ENCODE measurements around the gene ZFYVE16. TPM values are rescaled to one million over a fixed set of nuclear protein-coding genes. Genes with fewer than 3 reads are reported as not detected.
"Not testable (repeated sequence)": the region's sequence is repeated elsewhere in the genome, so short reads cannot be mapped to it uniquely, and the experiment has no call there.

Gene ZFYVE16
- total RNA-seq, 1 donor from 2014 or later, result 24.4 TPM

DNA sequence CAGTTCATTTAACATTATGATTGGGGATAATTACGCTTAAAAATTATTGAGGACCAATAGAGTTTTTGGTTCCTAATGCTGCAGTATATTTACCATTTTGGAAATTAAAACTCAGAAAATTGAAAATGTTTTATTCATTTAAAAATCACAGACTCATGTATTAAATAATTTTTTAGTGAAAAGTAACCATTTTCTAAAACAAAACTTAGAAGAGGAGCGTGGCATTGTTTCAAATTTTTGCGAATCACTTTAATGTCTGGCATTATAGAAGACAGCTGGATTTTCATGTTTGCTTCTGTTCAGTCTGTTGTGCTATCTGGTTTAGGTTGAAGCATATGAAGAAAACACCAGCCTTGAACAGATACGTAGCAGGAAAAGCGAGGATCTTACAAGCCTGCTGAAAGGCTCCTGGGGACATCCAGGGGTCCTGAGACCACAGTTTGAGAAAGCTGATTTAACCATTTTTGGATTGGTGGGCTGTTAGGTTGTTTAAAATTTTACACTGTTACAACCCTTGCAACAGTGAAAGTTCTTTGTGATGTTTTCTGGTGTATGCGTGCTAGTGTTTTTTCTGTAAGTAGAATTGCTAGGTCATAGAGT lies 1.6 kb downstream of the ZFYVE16 start:
- DNase-seq (ENCODE audit: extremely low read depth, low read depth, low spot score), result no peak

DNA sequence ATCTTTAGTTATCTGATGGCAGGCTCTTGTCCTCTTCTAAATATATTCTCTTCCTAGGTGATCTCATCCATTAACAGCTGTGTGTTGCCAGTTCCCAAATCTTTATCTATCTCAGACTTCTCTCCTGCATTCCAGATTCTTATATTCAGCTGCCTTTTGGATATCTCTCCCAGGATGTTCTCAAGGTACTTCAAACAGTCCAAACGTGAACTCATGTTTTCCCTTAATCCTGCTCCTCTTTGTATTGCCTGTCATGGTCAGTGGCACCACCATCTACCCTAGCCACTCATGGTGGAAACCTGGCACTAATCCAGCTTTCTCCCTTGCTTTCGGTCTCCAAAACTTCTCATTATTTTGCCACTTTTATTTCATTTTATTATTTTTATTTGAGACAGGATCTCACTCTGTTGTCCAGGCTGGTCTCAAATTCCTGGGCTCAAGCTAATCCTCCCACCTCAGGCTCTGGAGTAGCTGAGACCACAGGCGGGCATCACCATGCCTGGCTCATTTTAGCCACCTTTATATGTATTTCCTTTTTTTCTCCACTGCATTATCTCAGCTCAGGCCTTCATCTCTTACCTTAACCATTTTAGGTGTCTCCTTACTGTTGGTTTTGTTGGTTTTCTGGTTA lies 3.8 kb downstream of the ZFYVE16 start:
- DNase-seq (ENCODE audit: extremely low read depth, low read depth, low spot score), result no peak

DNA sequence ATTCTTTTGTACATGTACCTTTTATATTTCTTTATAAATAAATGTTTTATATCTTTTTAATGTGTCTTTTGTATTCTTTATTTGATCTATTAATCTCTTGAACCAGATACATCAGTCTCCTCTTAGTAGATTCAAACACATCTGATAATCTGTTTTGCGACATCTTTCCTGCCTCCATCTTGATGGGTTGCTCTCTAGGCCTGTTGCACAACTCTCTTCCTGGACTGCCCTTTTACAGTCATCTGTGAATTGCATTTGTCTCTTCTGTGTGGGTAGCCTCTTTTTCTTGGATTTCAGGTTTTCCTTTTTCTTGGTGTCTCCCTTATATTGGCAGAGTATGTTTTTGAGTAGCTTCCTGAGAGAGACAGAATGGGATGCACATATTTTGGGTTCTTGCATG lies 6.2 kb downstream of the ZFYVE16 start:
- no peak for DNase-seq (ENCODE audit: extremely low read depth, low read depth, low spot score)

DNA sequence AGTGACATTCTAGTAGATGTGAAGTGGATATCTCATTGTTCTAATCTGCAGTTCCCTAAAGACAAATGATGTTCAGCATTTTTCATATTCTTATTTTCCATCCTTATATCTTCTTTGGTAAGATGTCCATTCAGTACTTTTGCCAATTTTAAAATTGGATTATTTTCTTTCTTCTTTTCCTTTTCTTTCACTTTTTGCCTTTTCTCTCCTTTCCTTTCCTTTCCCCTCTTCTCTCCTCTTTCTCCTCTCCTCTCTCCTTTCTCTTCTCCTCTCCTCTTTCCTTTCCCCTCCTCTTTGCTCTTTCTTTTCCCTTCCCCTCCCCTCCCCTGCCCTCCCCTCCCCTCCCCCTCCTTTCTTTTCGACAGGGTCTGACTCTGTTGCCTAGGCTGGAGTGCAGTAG lies 10.1 kb downstream of the ZFYVE16 start:
- DNase-seq (ENCODE audit: extremely low read depth, low read depth, low spot score), result no peak

DNA sequence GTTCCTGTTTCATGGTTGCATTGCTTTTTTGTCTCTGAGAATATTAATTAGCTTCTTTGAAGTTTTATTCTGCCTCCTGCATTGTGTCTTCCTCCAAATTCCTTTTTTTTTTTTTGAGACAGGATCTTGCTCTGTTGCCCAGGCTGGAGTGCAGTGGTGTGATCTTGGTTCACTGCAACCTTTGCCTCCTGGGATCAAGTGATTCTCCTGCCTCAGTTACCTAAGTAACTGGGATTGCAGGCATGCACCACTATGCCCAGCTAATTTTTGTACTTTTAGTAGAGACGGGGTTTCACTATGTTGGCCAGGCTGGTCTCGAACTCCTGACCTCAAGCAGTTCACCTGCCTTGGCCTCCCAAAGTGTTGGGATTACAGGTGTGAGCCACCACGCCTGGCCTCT lies 16.5 kb downstream of the ZFYVE16 start:
- DNase-seq (ENCODE audit: extremely low read depth, low read depth, low spot score), result not testable (repeated sequence)

DNA sequence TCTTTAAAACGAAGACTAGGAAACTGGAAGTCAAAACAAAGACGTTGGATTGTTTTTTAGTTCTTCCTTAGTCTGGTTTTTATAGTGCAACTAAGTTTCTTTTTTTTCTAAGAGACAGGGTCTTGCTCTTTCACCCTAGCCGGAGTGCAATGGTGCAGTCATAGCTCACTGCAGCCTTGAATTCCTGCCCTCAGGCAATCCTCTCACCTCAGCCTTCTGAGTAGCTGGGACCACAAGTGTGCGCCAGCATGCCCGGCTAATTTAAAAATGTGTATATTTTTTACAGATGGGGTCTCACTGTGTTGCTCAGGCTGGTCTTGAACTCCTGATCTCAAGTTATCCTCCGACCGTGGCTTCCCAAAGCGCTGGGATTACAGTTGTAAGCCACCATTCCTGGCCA lies 27.6 kb downstream of the ZFYVE16 start:
- DNase-seq (ENCODE audit: extremely low read depth, low read depth, low spot score), result no peak

DNA sequence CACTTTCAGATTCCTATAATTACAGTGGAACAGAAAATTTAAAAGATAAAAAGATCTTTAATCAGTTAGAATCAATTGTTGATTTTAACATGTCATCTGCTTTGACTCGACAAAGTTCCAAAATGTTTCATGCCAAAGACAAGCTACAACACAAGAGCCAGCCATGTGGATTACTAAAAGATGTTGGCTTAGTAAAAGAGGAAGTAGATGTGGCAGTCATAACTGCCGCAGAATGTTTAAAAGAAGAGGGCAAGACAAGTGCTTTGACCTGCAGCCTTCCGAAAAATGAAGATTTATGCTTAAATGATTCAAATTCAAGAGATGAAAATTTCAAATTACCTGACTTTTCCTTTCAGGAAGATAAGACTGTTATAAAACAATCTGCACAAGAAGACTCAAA lies 29.5 kb downstream of the ZFYVE16 start:
- no peak for DNase-seq (ENCODE audit: extremely low read depth, low read depth, low spot score)

DNA sequence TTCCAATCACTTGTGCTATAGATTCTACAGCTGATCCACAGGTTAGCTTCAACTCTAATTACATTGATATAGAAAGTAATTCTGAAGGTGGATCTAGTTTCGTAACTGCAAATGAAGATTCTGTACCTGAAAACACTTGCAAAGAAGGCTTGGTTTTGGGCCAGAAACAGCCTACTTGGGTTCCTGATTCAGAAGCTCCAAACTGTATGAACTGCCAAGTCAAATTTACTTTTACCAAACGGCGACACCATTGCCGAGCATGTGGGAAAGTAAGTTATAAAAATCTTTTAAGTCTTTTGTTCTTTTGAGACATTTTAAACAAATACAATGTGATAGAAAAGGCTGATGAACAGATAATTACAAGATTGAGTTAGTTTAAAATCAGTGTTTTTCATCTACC lies 30.9 kb downstream of the ZFYVE16 start:
- no peak for DNase-seq (ENCODE audit: extremely low read depth, low read depth, low spot score)

DNA sequence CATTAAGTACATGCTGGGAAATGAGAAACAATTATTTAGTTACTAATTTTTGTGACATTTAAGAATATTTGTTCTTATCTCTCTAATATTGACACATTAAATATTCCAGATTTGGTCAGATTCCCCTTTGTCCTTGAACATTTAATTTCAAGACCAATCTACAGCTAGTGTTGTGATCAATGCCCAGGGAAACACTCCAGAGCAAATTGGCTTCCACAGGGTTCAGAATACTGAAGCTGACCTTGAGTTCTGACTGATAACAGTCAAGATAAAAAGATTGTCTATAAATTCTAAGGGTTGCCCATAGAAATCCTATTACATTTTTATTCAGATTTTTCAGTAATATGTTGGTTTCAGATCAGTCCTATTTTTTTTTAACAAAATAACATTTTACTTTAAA lies 31.3 kb downstream of the ZFYVE16 start:
- no peak for DNase-seq (ENCODE audit: extremely low read depth, low read depth, low spot score)

DNA sequence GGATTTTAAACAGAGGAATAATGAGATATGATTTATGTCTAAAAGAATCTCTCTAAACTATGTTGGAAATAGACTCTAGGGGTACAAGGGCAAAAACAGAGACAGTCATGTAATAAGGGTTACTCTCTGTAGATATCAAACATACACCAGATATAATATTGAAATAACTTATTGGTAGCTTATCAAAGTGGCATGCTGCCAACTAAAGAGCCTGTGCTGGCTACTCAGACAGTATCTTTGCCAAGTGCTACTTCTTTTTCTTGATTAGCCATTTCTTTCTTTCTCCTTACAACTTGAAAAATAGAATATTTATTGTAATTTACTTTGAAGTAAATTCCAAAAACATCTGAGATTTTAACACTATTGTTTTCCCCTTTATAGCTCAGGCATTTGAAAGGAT lies 34.9 kb downstream of the ZFYVE16 start:
- no peak for DNase-seq (ENCODE audit: extremely low read depth, low read depth, low spot score)

DNA sequence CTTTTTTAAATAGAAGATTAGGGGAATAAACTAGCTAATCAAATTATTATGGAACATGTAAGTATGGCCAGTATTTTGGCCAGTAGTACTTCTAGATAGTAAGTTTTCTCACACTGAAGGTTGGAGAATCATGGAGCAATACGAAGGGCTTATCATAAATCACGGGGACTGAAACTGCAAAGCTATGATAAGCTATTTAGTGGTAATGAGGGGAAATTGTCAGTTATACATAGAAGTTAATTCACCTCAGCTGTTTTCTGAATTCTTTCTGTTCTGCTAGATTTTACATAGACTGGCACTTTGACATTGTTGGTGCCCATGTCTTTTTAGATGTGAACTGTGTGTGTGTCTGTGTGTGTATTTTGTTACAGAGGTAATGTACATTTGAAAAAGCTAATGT lies 45.5 kb downstream of the ZFYVE16 start:
- DNase-seq (ENCODE audit: extremely low read depth, low read depth, low spot score), result no peak

DNA sequence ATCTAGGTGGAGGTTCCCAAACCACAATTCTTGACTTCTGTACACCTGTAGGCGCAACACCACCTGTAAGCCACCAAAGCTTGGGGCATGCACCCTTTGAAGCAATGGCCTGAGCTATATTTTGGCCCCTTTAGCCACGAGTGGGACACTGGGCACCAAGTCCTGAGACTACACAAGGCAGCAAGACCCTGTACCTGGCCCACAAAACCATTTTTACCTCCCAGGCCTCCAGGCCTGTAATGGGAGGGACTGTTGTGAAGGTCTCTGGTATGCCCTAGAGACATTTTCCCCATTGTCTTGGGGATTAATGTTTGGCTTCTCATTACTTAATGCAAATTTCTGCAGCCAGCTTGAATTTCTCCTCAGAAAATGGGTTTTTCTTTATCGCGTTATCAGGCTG lies 55.4 kb downstream of the ZFYVE16 start:
- no peak for DNase-seq (ENCODE audit: extremely low read depth, low read depth, low spot score)

DNA sequence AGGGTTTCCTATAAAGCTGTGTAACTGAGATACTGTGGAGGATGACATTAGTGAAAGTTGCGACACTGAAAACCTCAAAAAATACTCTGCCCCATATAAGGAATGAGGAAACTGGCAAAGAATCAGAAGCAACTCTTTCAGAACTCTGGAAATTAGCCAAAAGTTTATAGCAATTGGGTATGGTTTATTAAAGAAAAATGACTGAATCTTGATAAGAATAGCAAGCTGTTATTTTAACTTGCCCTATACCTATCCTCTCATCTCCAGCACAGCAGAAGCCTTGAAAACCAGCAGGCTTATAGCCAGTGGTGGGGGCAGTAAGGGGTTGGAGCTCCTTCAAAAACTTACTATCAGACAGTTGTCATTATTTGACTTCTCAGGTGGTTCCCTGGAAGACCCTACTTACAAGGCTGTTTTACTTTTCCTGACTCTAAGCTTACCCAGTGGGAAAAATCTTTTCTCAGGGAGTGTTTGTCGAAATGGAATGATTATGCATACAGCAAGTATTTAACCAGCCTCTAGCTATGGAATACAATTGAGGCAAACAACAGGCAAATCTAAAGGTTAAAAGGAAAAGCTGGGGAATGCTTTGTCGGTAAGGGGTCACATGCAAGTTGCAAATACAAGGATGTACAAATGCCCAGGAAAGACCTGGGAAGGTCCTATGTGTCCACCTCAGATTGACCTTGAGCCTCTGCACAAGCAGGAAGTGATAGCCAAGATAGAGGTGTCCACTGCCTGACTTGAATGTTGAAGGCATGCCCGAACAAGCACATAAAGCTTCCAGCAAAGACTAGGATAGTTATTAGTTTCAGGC lies 59.0 kb downstream of the ZFYVE16 start:
- DNase-seq (ENCODE audit: extremely low read depth, low read depth, low spot score), result no peak

DNA sequence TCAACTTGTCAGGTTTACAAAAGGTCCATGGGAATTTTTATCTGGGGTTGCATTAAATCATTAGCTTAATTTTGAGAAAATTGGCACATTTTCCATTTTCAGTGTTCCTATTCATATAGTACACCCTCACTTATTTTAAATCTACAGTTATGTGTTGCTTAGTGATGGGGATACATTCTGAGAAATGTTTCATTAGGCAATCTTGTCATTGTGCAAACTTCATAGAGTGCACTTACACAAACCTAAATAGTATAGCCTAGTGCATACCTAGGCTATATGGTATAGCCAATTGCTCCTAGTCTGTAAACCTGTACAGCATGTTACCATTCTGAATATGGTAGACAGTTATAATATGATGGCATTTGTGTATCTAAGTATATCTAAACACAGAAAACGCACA lies 60.3 kb downstream of the ZFYVE16 start:
- DNase-seq (ENCODE audit: extremely low read depth, low read depth, low spot score), result no peak

DNA sequence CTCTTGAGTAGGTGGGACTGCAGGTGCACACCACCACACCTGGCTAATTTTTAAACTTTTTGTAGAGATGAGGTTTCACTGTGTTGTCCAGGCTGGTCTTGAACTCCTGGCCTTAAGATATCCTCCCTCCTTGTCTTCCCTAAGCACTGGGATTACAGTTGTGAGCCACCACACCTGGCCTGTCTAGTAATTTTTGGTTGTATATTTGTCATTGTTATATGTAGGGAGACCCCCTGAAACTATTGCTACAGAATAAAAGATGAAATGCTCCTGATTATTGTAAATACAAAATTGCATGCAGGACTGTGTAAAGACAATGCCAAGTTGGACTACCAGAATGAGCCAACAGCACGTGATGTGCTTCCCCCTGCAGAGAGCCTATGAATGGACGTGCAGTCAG lies 62.8 kb downstream of the ZFYVE16 start:
- not testable (repeated sequence) for DNase-seq (ENCODE audit: extremely low read depth, low read depth, low spot score)

DNA sequence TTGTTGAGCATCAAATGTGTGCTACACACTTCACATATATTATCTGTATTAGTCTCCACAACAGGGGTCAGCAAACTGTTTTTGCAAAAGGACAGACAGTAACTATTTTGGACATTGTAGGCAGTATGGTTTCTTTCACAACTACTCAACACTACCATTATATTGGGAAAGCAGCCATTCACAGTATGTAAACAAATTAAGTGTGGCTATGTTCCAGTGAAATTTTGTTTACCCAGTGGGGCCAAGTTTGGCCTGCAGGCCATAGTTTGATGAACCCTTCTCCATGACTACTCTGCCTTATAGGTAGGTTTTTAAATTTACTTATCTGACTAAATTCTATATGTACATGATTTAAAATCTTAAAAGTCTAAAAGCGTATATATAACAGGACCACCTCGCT lies 67.1 kb downstream of the ZFYVE16 start:
- DNase-seq (ENCODE audit: extremely low read depth, low read depth, low spot score), result no peak

DNA sequence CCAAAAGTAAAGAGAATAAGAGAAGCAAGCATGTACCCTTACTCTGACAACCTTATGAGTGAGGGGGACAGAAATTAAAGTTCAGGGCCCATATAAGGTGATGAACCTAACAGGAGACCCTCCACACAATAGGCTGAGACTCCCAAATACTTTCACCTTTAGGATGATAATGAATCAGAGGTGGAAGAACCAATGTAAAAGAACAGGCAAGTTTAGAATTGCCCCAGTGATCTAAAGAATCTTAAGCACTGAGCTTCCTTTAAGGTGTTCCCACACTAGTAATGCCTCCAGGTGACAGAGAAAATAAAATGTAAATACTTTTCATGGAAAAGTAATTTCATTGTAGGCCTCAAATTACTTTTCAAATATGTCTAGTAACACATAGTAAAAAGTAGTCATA lies 71.8 kb downstream of the ZFYVE16 start:
- DNase-seq (ENCODE audit: extremely low read depth, low read depth, low spot score), result no peak

DNA sequence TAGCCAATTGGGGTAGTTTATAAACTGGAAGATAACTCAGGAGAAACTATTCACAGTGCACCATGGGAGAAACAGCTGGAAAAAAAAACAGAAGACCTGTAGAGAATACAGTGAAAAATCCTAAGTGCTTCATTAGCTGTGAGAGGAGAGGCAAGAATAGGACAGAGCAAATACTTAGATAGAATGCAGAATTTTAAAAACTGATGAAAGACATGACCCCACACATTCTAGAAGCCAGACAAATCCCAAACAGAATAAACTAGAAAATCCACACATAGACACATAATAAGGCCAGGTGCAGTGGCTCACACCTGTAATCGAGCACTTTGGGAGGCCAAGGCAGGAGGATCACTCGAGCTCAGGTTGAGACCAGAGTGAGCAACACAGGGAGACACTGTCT lies 72.5 kb downstream of the ZFYVE16 start:
- DNase-seq (ENCODE audit: extremely low read depth, low read depth, low spot score), result no peak

DNA sequence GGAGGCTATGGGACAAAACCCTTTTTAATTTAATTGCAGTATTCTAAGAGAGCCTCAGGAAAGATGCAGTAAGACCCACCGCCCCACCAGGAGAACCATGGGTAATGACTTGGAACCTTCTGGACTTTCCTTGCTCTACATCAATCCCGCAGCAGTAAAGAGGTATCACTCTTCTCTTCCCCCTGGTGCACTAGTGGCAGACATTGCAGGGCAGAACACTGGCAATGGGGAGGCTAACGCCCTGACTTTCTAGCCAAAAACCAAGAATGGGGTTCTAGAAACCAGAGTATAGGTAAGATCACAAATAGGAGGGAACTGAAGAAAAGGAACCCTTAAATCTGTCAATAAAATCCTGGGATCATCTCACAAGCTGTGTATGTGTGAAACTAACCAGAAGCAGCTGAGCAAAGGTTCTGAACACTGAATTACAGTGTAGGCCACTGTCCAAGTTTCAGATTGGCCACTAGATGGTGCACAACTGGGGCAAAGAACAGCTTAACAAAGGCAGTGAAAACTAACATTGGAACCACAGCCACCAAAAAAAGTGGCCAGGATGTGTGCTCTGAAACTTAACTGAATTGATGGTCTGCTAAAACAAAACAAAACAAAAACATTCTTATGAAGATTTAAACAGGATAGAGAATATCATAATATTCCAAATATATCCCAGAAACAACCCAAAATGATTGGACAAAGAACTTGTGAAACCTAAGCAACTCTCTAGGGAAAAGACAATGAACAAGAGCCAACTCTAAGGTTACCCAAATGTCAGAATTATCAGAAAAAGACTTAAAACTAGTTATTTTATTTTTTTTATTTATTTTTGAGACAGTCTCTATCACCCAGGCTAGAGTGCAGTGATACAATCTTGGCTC lies 73.4 kb downstream of the ZFYVE16 start:
- DNase-seq (ENCODE audit: extremely low read depth, low read depth, low spot score), result no peak

DNA sequence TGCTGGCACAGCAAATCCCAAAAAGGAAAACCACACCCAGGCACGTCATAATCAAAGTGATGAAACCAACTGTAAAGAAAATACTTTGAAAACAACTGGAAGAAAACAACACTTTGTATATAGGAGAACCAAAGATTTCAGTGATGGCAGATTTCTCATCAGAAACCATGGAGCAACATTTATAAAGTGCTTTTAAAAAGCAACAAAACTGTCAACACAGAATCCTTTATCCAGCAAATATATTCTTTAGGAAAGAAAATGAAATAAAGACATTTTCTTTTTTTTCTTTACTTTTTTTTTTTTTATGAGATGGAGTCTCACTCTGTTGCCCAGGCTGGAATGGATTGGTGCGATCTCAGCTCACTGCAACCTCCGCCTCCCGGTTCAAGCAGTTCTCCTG lies 74.7 kb downstream of the ZFYVE16 start:
- no peak for DNase-seq (ENCODE audit: extremely low read depth, low read depth, low spot score)

DNA sequence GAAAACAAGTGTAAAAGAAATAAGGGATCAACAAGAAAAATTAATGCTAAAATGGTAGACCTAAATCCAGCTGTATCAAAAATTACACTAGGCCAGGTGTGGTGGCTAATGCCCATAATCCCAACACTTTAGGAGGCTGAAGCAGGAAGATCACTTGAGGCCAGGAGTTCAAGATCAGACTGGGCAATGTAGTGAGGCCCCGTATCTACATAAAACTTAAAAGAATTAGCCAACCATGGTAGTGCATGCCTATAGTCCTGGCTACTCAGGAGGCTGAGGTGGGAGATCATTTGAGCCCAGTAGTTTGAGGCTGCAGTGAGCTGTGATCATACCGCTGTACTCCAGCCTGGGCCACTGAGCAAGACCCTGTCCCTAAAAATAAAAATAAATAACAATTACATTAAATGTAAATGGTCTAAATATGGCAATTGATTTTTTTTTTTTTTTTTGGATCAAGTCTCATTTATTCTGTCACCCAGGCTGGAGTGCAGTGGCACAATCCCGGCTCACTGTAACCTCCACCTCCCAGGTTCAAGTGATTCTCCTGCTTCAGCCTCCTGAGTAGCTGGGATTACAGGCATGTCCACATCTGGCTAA lies 75.9 kb downstream of the ZFYVE16 start:
- no peak for DNase-seq (ENCODE audit: extremely low read depth, low read depth, low spot score)
